ENCODE measurements around the gene XRN2.

GRCh38 chr20:21303872-21304586 is 898 bp downstream of the XRN2 start:
- no peak for TF ChIP-seq GATA2 (IDR thresholded peaks at IDR 0.05; ENCODE audit: low read depth, low read length)
- no peak for TF ChIP-seq GATA3 (IDR thresholded peaks at IDR 0.05; ENCODE audit: low read depth, low read length)
